Activated CD8-positive, alpha-beta T cell treated with anti-CD3 and anti-CD28 coated beads for 36 hours (primary cell): ENCODE results near the gene RAB40C. TPM values are rescaled to one million over a fixed set of nuclear protein-coding genes. Genes with fewer than 3 reads are reported as not detected.

ENCODE experiments used
- ATAC-seq: fragments of 200-7000 bp; cut with Tn5 transposase; one replicate; pipeline ENCODE4 v1.10.0; 2021; ENCODE audit warnings: mild to moderate bottlenecking, moderate library complexity
- CTCF ChIA-PET: fragments of 350-600 bp; sonication (Branson Sonifier 250); formaldehyde crosslinking; loops from one replicate; lab custom pipeline; 2021; ENCODE audit warnings: antibody characterized with exemption; lab: Charles Lee
- POLR2A ChIA-PET: fragments of 350-600 bp; sonication (Branson Sonifier 250); formaldehyde crosslinking; loops from one replicate; lab custom pipeline; 2021; ENCODE audit warnings: antibody characterized with exemption; lab: Charles Lee
- DNase-seq: peaks from one replicate; pipeline ENCODE4 v3.0.0-alpha.2; 2020
- H3K27ac Mint-ChIP-seq: one replicate; pipeline ENCODE4 v1.8.0; 2021; ENCODE audit warnings: mild to moderate bottlenecking, mixed read lengths
- H3K27me3 Mint-ChIP-seq: one replicate; pipeline ENCODE4 v1.8.0; 2021; ENCODE audit warnings: mixed read lengths
- H3K36me3 Mint-ChIP-seq: one replicate; pipeline ENCODE4 v1.8.0; 2021; ENCODE audit warnings: low read depth, mixed read lengths
- H3K4me1 Mint-ChIP-seq: one replicate; pipeline ENCODE4 v1.8.0; 2021; ENCODE audit warnings: low read depth, mixed read lengths
- H3K4me3 Mint-ChIP-seq: one replicate; pipeline ENCODE4 v1.8.0; 2021; ENCODE audit warnings: mild to moderate bottlenecking, moderate library complexity, mixed read lengths
- H3K9me3 Mint-ChIP-seq: one replicate; pipeline ENCODE4 v1.8.0; 2021; ENCODE audit warnings: mixed read lengths
- intact Hi-C: fragments of 100-400 bp; cut with micrococcal nuclease; formaldehyde crosslinking; loops from one replicate; pipeline ENCODE4 v1.10.0; 2022
- total RNA-seq, 2 experiments: library from RNA; stranded (reverse); gene quantifications; one replicate each; pipeline ENCODE4 v1.2.3, GENCODE V29; 2021
- TF ChIP-seq, protein P1 (sequence below): fragments of 200-600 bp; IDR thresholded peaks from one replicate; pipeline ENCODE4 v1.8.0; 2022; ENCODE audit warnings: antibody characterized with exemption, mild to moderate bottlenecking

RAB40C gene
- total RNA-seq, 2 experiments from 2014 or later = 8.1 to 8.8 TPM

DNA sequence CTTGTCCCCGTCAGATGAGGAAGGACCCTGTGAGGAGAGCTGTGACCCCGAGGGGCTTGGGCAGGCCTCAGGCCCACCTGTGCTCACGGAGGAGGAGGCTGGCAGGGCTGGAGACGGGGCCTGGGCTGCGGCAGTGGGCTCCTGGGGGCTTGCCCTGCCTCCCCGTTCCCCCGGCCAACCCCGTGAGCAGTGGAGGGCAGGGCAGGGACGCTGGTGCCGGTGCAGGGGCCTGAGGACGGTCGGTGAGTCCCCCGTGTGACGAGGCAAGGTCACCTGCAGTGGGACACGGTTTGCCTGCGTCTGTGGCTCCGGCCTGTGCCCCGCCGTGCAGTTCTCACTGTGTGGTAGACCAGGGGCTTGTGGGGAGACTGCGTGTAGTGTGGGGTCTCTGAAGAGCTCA is 69.8 kb downstream of the RAB40C start:
- Mint-ChIP-seq H3K27me3 (no peaks in the 10 kb centered on the region), H3K4me1 (peaks cover 7% of the 10 kb centered on the region), H3K27ac (no peak overlapping the region), H3K9me3 (no peaks in the 10 kb centered on the region), H3K36me3 (peaks cover 10% of the 10 kb centered on the region), H3K4me3 (no peak overlapping the region)
- ATAC-seq = no peak
- ChIA-PET CTCF (interaction anchor here (1.1 to 1.3 kb wide), 2 partner anchors 9 to 10 kb away, joined by 4 to 5 read pairs; partner anchors contain the start of gene WDR90), POLR2A (interaction anchor here (0.7 to 4.6 kb wide), 2 partner anchors 10 to 17 kb away, joined by 5 to 28 read pairs; partner anchors contain the start of gene WDR90)
- DNase-seq = no peak
- TF ChIP-seq, protein P1, sequence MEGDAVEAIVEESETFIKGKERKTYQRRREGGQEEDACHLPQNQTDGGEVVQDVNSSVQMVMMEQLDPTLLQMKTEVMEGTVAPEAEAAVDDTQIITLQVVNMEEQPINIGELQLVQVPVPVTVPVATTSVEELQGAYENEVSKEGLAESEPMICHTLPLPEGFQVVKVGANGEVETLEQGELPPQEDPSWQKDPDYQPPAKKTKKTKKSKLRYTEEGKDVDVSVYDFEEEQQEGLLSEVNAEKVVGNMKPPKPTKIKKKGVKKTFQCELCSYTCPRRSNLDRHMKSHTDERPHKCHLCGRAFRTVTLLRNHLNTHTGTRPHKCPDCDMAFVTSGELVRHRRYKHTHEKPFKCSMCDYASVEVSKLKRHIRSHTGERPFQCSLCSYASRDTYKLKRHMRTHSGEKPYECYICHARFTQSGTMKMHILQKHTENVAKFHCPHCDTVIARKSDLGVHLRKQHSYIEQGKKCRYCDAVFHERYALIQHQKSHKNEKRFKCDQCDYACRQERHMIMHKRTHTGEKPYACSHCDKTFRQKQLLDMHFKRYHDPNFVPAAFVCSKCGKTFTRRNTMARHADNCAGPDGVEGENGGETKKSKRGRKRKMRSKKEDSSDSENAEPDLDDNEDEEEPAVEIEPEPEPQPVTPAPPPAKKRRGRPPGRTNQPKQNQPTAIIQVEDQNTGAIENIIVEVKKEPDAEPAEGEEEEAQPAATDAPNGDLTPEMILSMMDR = no peak
- intact Hi-C loops = loop anchor here (10.0 kb wide), 1 partner anchor 75 kb away; no protein-coding TSS in a partner anchor

DNA sequence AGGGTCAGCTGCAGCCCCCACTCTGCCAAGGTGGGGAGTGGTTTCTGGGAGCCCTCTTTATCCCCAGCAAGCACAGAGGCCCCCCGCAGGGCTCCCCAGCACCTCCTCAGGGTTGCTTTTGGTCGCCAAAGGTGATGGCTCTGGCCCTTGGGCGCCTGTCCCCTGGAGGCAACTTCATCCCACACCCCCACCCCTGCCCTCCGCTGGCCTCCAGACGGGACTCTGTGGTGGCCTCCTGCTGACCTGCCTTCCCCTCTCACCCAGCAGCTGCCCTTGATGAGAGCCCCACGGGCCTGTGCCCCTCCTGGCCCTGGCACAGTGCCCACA is 70.2 kb downstream of the RAB40C start:
- intact Hi-C loops = loop anchor here (10.0 kb wide), 1 partner anchor 75 kb away; no protein-coding TSS in a partner anchor
- POLR2A ChIA-PET = interaction anchor here (0.7 to 4.6 kb wide), 3 partner anchors 11 to 17 kb away, joined by 3 to 28 read pairs (median 5); partner anchors contain the start of gene WDR90

DNA sequence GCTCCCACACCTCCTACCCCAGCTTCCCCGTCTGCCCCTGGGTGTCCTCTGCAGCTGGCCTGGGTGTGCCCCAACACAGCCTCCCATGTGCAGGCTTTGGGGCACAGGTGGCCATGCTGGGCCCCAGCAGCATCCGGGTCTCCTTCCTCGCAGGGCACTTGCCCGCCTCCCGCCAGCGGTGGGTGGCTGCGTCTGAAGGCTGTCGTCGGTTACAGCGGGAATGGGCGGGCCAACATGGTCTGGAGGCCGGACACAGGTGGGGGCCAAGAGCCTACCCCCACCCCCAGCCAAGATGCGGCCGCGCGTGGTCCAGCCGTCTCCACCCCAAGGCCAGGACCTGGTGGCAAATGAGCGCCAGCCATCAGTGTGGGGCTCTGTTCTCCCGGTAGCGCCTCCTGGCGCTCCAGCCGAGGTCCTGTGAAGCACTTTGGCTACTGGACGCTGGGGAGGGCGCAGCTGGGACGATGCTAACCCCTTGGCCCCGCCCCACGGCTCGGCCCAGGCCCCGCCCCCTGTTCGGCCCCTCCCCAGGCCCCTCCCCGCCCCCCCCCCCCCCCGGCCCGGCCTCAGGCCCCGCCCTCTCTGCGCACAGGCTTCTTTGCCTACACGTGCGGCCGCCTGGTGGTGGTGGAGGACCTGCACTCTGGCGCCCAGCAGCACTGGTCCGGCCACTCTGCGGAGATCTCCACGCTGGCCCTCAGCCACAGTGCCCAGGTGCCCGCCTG is 70.8 kb downstream of the RAB40C start:
- H3K9me3 Mint-ChIP-seq = no peaks in the 10 kb centered on the region
- CTCF ChIA-PET = no interaction called here
- peak; percentile 75 for DNase-seq
- no peak overlapping the region for H3K4me3 Mint-ChIP-seq
- intact Hi-C loops = loop anchor here (10.0 kb wide), 1 partner anchor 76 kb away; no protein-coding TSS in a partner anchor
- POLR2A ChIA-PET = interaction anchor here (1.2 to 4.6 kb wide), 3 partner anchors 11 to 19 kb away, joined by 3 to 28 read pairs (median 3); partner anchors contain the start of gene WDR90
- ATAC-seq = peak; percentile 89
- TF ChIP-seq, protein P1 = peak; percentile 42
- peaks cover 7% of the 10 kb centered on the region for H3K4me1 Mint-ChIP-seq
- no peaks in the 10 kb centered on the region for H3K27me3 Mint-ChIP-seq
- H3K36me3 Mint-ChIP-seq = peaks cover 10% of the 10 kb centered on the region
- H3K27ac Mint-ChIP-seq = no peak overlapping the region

More for the DNA sequence above, 70.2 kb downstream of the RAB40C start:
- DNase-seq = no peak
- peaks cover 10% of the 10 kb centered on the region for H3K36me3 Mint-ChIP-seq
- H3K4me1 Mint-ChIP-seq = peaks cover 7% of the 10 kb centered on the region
- H3K9me3 Mint-ChIP-seq = no peaks in the 10 kb centered on the region
- H3K27ac Mint-ChIP-seq = no peak overlapping the region
- no peaks in the 10 kb centered on the region for H3K27me3 Mint-ChIP-seq
- no peak for ATAC-seq
- CTCF ChIA-PET = interaction anchor here (1.3 kb wide), 1 partner anchor 11 kb away, joined by 5 read pairs; the partner anchor contains the start of gene WDR90
- H3K4me3 Mint-ChIP-seq = no peak overlapping the region
- TF ChIP-seq, protein P1 = no peak

DNA sequence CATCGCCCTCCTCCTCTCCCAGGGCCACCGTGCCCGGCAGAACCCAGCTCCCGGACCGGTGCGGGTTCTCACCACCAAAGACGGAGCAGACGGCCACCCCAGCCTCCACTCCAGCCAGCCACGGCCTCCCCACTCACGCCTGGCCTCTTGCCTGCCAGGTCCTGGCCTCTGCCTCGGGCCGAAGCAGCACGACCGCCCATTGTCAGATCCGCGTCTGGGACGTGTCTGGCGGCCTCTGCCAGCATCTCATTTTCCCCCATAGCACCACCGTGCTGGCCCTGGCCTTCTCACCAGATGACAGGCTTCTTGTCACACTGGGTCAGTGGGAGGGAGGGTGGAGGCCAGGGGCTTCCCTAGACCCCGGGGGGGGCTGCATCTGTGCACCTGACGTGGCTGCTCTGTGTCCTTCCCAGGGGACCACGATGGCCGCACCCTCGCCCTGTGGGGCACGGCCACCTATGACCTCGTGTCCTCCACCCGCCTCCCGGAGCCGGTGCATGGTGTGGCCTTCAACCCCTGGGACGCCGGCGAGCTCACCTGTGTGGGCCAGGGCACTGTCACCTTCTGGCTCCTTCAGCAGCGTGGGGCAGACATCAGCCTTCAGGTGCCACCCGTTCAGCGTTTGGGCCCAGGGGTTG is 71.4 kb downstream of the RAB40C start:
- ATAC-seq (no peak), DNase-seq (no peak)
- Mint-ChIP-seq H3K36me3 (peaks cover 10% of the 10 kb centered on the region), H3K4me3 (no peak overlapping the region), H3K4me1 (peaks cover 7% of the 10 kb centered on the region), H3K9me3 (no peaks in the 10 kb centered on the region), H3K27me3 (no peaks in the 10 kb centered on the region), H3K27ac (no peak overlapping the region)
- TF ChIP-seq, protein P1 = no peak
- POLR2A ChIA-PET = interaction anchor here (0.7 to 4.6 kb wide), 5 partner anchors 12 to 67 kb away, joined by 3 to 28 read pairs (median 3); partner anchors contain the start of genes METTL26 and WDR90
- intact Hi-C loops = loop anchor here (10.0 kb wide), 1 partner anchor 77 kb away; no protein-coding TSS in a partner anchor
- CTCF ChIA-PET = no interaction called here
